RWPE2 (cell line): Measurements from ENCODE around the gene WBP2NL.

Experiments
- ATAC-seq: fragments of 200-7000 bp; cut with Tn5 transposase; 3 replicates; pipeline ENCODE4 v1.9.1; 2021; ENCODE audit warnings: low read depth
- DNase-seq: peaks from one replicate; pipeline ENCODE4 v3.0.0-alpha.2; 2020; ENCODE audit warnings: low spot score
- H3K27ac ChIP-seq: fragments of 450-650 bp; 2 replicates; pipeline ENCODE4 v1.5.1; 2017; ENCODE audit warnings: mild to moderate bottlenecking; ENCODE audit not compliant: poor library complexity, severe bottlenecking
- H3K27me3 ChIP-seq: fragments of 250-450 bp; sonication (Bioruptor Pico); 2 replicates; pipeline ENCODE4 v1.5.1; 2021; ENCODE audit warnings: mild to moderate bottlenecking, moderate library complexity; ENCODE audit not compliant: insufficient read depth, poor library complexity, severe bottlenecking
- H3K36me3 ChIP-seq: fragments of 250-450 bp; sonication (Bioruptor Pico); 2 replicates; pipeline ENCODE4 v1.5.1; 2020; ENCODE audit warnings: low read depth, mild to moderate bottlenecking, moderate library complexity
- H3K4me1 ChIP-seq: fragments of 250-450 bp; sonication (Bioruptor Pico); 2 replicates; pipeline ENCODE4 v1.5.1; 2021; ENCODE audit warnings: mild to moderate bottlenecking, moderate library complexity; ENCODE audit not compliant: insufficient read depth, poor library complexity, severe bottlenecking
- H3K4me3 ChIP-seq: fragments of 250-450 bp; sonication (Bioruptor Pico); 2 replicates; pipeline ENCODE4 v1.5.1; 2021; ENCODE audit warnings: mild to moderate bottlenecking, moderate library complexity; ENCODE audit not compliant: severe bottlenecking
- H3K9me3 ChIP-seq: fragments of 250-450 bp; sonication (Bioruptor Pico); 2 replicates; pipeline ENCODE4 v1.5.1; 2021; ENCODE audit warnings: mild to moderate bottlenecking, moderate library complexity; ENCODE audit not compliant: severe bottlenecking
- TF ChIP-seq, protein P1 (sequence below): fragments of 450-650 bp; IDR thresholded peaks from one replicate; pipeline ENCODE4 v1.5.1; 2017; ENCODE audit warnings: mild to moderate bottlenecking, moderate library complexity; ENCODE audit not compliant: poor library complexity, severe bottlenecking

The WBP2NL gene

DNA sequence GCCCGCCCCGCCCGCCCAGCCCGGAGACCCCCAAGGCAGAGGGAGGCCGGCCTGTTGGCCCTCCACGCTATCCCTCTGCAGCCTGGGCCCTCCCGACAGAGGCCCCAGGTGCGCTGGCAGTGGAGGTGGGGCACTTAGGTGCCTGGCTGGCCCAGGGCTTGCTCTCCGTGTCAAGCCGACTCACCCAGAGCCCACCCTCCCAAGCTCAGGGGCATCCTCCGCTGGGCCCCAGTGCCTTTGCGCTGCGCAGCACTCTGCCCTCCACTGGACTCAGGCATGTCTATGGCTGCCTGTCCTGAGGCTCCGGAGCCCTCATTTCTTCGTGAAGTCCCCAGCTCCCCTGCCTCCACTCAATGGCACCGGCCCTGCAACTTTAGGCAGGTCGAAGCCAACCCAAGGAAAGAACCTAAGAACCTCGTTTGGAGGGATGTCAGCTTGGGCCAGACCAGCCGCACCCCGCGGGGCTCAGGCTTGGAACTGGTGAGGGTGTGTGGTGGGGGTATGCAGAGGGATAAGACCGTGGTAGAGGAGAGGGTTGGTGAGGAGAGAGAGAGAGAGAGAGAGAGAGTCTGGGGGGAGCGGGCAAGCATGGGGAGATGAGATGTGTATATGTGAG lies 40.5 kb upstream of the WBP2NL start:
- no peaks in the 10 kb centered on the region for H3K27me3 ChIP-seq
- H3K9me3 ChIP-seq: no peaks in the 10 kb centered on the region
- TF ChIP-seq, protein P1, sequence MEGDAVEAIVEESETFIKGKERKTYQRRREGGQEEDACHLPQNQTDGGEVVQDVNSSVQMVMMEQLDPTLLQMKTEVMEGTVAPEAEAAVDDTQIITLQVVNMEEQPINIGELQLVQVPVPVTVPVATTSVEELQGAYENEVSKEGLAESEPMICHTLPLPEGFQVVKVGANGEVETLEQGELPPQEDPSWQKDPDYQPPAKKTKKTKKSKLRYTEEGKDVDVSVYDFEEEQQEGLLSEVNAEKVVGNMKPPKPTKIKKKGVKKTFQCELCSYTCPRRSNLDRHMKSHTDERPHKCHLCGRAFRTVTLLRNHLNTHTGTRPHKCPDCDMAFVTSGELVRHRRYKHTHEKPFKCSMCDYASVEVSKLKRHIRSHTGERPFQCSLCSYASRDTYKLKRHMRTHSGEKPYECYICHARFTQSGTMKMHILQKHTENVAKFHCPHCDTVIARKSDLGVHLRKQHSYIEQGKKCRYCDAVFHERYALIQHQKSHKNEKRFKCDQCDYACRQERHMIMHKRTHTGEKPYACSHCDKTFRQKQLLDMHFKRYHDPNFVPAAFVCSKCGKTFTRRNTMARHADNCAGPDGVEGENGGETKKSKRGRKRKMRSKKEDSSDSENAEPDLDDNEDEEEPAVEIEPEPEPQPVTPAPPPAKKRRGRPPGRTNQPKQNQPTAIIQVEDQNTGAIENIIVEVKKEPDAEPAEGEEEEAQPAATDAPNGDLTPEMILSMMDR: peak; percentile 48
- H3K4me1 ChIP-seq: no peaks in the 10 kb centered on the region
- no peak overlapping the region for H3K27ac ChIP-seq
- no peaks in the 10 kb centered on the region for H3K36me3 ChIP-seq
- no peak for DNase-seq
- ATAC-seq: no peak
- H3K4me3 ChIP-seq: no peak overlapping the region

DNA sequence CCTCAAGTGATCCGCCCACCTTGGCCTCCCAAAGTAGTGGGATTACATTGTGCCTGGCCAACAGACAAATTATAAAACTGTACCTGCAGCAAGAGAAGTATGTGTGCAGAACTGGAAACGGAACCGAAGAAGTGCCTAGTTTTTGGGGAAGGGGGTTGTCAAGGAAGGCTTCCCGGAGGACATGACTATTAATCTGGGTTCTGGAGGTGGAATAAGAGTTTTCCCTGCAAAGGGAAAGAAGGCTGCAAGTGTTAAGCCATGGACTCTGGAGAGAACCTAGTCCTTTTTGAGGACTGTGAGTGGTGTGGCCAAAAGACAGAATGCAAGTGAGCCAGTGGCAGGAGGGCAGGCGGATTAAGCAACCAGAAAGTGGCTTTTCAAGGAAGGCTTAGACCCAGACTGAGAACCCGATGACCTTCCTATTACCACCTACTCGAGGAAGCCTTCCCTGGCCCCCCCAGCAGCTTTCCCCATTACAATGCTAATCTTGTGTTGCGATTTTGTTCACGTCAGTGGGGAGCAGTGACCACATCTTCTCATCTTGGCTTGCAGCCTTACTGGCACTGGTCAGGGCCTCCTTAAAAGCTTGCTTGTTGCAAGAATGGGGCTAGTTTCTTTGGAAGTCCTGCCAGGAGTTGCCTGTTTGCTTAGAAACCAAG lies 35.0 kb upstream of the WBP2NL start:
- ATAC-seq: no peak
- Histone ChIP-seq H3K4me1 (no peaks in the 10 kb centered on the region), H3K27me3 (no peaks in the 10 kb centered on the region), H3K27ac (no peak overlapping the region), H3K4me3 (no peak overlapping the region), H3K36me3 (no peaks in the 10 kb centered on the region), H3K9me3 (no peaks in the 10 kb centered on the region)
- TF ChIP-seq, protein P1: no peak
- no peak for DNase-seq

GRCh38 chr22:41964112-41964491 lies 34.5 kb upstream of the WBP2NL start:
- Histone ChIP-seq H3K36me3 (no peaks in the 10 kb centered on the region), H3K27ac (no peak overlapping the region), H3K4me1 (no peaks in the 10 kb centered on the region), H3K27me3 (no peaks in the 10 kb centered on the region), H3K9me3 (no peaks in the 10 kb centered on the region), H3K4me3 (no peak overlapping the region)
- no peak for DNase-seq
- no peak for ATAC-seq
- TF ChIP-seq, protein P1: no peak

DNA sequence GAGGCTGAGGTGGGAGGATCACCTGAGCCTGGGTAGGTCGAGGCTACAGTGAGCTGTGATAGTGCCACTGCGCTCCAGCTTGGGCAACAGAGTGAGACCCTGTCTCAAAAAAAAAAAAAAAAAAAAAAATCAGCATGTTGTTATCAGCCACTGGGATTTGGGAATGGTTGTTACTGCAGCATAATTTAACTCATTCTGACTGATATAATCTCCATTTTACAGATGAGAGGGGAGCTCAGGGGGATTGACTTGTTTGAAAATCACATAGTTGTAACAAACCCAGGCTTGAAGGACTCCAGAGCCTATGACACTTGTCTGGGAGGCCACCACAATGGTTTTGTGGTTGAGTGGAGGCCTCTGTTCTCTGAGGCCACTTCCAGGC lies 32.4 kb upstream of the WBP2NL start:
- Histone ChIP-seq H3K27me3 (no peaks in the 10 kb centered on the region), H3K27ac (no peak overlapping the region), H3K4me3 (no peak overlapping the region), H3K36me3 (no peaks in the 10 kb centered on the region), H3K9me3 (no peaks in the 10 kb centered on the region), H3K4me1 (no peaks in the 10 kb centered on the region)
- DNase-seq (no peak), ATAC-seq (no peak)
- TF ChIP-seq, protein P1: no peak

GRCh38 chr22:41966607-41967240 lies 31.9 kb upstream of the WBP2NL start:
- no peak for DNase-seq
- Histone ChIP-seq H3K9me3 (no peaks in the 10 kb centered on the region), H3K36me3 (no peaks in the 10 kb centered on the region), H3K4me1 (no peaks in the 10 kb centered on the region), H3K4me3 (no peak overlapping the region), H3K27me3 (no peaks in the 10 kb centered on the region), H3K27ac (no peak overlapping the region)
- TF ChIP-seq, protein P1: peak; percentile 65
- peak; percentile 80 for ATAC-seq
